Transverse colon (tissue), 4 donors: ENCODE results near the gene KIAA1143. TPM values are rescaled to one million over a fixed set of nuclear protein-coding genes. Genes with fewer than 3 reads are reported as not detected.

Source experiments
- DNase-seq: peaks from one replicate; pipeline ENCODE4 v3.0.0-alpha.2; 2019
- H3K27ac ChIP-seq, 4 donors: fragments of 200-600 bp; sonication (generic); 2 replicates each; pipeline ENCODE4 v1.5.1; 2016 to 2018; ENCODE audit warnings: inconsistent platforms in 4 of 4
- H3K27me3 ChIP-seq: fragments of 200-600 bp; sonication (generic); 2 replicates; pipeline ENCODE4 v1.5.1; 2017; ENCODE audit warnings: inconsistent platforms
- H3K36me3 ChIP-seq, 4 donors: fragments of 200-600 bp; sonication (generic); 2 replicates each; pipeline ENCODE4 v1.5.1; 2017 to 2019; ENCODE audit warnings: inconsistent platforms in 4 of 4
- H3K4me1 ChIP-seq, 4 donors: fragments of 200-600 bp; sonication (generic); 2 replicates each; pipeline ENCODE4 v1.5.1; 2017 to 2020; ENCODE audit warnings: inconsistent platforms in 4 of 4
- H3K4me3 ChIP-seq, 4 donors: fragments of 200-600 bp; sonication (generic); 1 replicate in 1 of 4; 2 replicates in 3 of 4; pipeline versions ENCODE4 v1.5.1 to v1.6.1; 2017 to 2019; ENCODE audit warnings: inconsistent platforms in 4 of 4
- H3K9me3 ChIP-seq, 2 donors: fragments of 200-600 bp; sonication (generic); 2 replicates each; pipeline ENCODE4 v1.5.1; 2017 to 2019; ENCODE audit warnings: inconsistent platforms in 2 of 2
- CTCF ChIP-seq, 5 experiments: fragments of 200-600 bp in 3 of 5; fragments of 450-650 bp in 2 of 5; sonication (generic) in 3 of 5; IDR thresholded peaks; 1 replicate in 2 of 5; 2 replicates in 3 of 5; pipeline ENCODE4 v1.5.1; 2016 to 2017; ENCODE audit warnings: antibody characterized with exemption in 5 of 5, inconsistent platforms in 3 of 5, mild to moderate bottlenecking in 2 of 5, moderate library complexity in 1 of 5
- EP300 ChIP-seq: sonication (generic); formaldehyde crosslinking; IDR thresholded peaks from one replicate; pipeline ENCODE4 v1.6.1; 2017; ENCODE audit warnings: antibody characterized with exemption, low read depth
- POLR2A ChIP-seq: fragments of 450-650 bp; IDR thresholded peaks from one replicate; pipeline ENCODE4 v1.6.1; 2016; ENCODE audit warnings: antibody characterized with exemption, mild to moderate bottlenecking, moderate library complexity
- POLR2AphosphoS5 ChIP-seq, 3 donors: sonication (generic); formaldehyde crosslinking; IDR thresholded peaks; one replicate each; pipeline ENCODE4 v1.6.1; 2016; ENCODE audit warnings: antibody characterized with exemption in 3 of 3
- WGBS, 2 donors: methylation state at CpG; one replicate each; pipeline ENCODE4 v1.1.5; 2018; ENCODE audit warnings: low coverage in 1 of 2; 5-methylcytosine and 5-hydroxymethylcytosine counted together
- in situ Hi-C, 4 donors: fragments of 200-750 bp; cut with MboI; loops; one replicate each; pipeline versions ENCODE4 v1.15.0 to v1.15.1; 2017; ENCODE audit warnings: low sequenced_read_pairs in 3 of 4, low pct_ligation_motif_present in 1 of 4, low pct_unique_long_range_greater_than_20kb in 1 of 4
- intact Hi-C: fragments of 100-400 bp; cut with DNase I; formaldehyde crosslinking; loops from one replicate; pipeline ENCODE4 v1.15.1; 2023; ENCODE audit warnings: low total_unique reads
- total RNA-seq, 4 donors: library from RNA; depleted of rRNA; stranded (reverse); fragments of >200 nt; gene quantifications; one replicate each; pipeline ENCODE4 v1.1.0, GENCODE V29; 2016

The KIAA1143 gene
- total RNA-seq, 4 donors from 2014 or later, result 5.6 to 18.3 (median 13.7) TPM

GRCh38 chr3:44721231-44722102 is 40.0 kb downstream of the KIAA1143 start:
- Histone ChIP-seq H3K27ac (no peak overlapping the region), H3K4me1 (no peaks in the 10 kb centered on the region), H3K27me3 (no peaks in the 10 kb centered on the region), H3K4me3 (no peak overlapping the region), H3K36me3 (peaks cover 2 to 55% (median 19%) of the 10 kb centered on the region in 4 donors), H3K9me3 (peaks cover 81 to 94% of the 10 kb centered on the region in 2 donors)
- in situ Hi-C loops, result no loop called here
- TF ChIP-seq CTCF (IDR thresholded peaks at IDR 0.05) (no peak), POLR2AphosphoS5 (IDR thresholded peaks at IDR 0.05) (no peak), POLR2A (no peak), EP300 (no peak)
- WGBS, 2 donors, result 93 to 96% methylated on average over 10 of the region's 10 CpGs
- no peak for DNase-seq
- intact Hi-C loops, result loop anchor here (5.0 kb wide), 1 partner anchor 1031 kb away; no protein-coding TSS in a partner anchor

- Histone ChIP-seq H3K9me3 (peaks cover 24 to 36% of the 10 kb centered on the region in 2 donors), H3K27ac (peak within 1 kb of the TSS; percentile 47 to 74 (median 72)), H3K27me3 (peaks cover 4% of the 10 kb centered on the region), H3K4me1 (peaks cover 0 to 8% (median 4%) of the 10 kb centered on the region in 4 donors), H3K4me3 (peak within 1 kb of the TSS; percentile 48 to 91 (median 63)), H3K36me3 (peaks cover 0 to 8% (median 1%) of the 10 kb centered on the region in 4 donors)
- intact Hi-C loops, result no loop called here
- WGBS, 2 donors, result 3% methylated on average over 32 of the region's 36 CpGs; no CpG with 5 or more reads in 1 of the 2 donors
- peak; percentile 86 for DNase-seq
- in situ Hi-C loops, result no loop called here
- TF ChIP-seq POLR2A, result no peak
- peak in 2 of 3 donors; percentile 41 to 57 for TF ChIP-seq POLR2AphosphoS5 (IDR thresholded peaks at IDR 0.05)
- no peak for TF ChIP-seq EP300
- TF ChIP-seq CTCF (IDR thresholded peaks at IDR 0.05), result peak; percentile 35 to 70 (median 42)
Measured at GRCh38 chr3:44712455-44713075, 48.9 kb downstream of the KIAA1143 start, which contains the start of gene ZNF502. ZNF502 (plus strand) TSS chr3:44712660; CDS start chr3:44720262, 7,602 bp downstream.

Other genes starting within 250 kb of the KIAA1143 start
- 1 to 10 TPM in 2 of 4 donors, under 1 TPM in 2; 0.37 to 3.2 (median 1.0) TPM for gene ZKSCAN7, start 206.4 kb downstream of the KIAA1143 start, total RNA-seq
- gene ZNF660, start 176.7 kb downstream of the KIAA1143 start, total RNA-seq, result 1 to 10 TPM in 1 of 4 donors, under 1 TPM in 2, not detected in 1; 0.55 to 2.2 (median 0.79) TPM
- 10 to 100 TPM in 3 of 4 donors, 1 to 10 TPM in 1; 8.2 to 19.8 (median 12.4) TPM for gene ZNF197, start 136.6 kb downstream of the KIAA1143 start, total RNA-seq
- 1 to 10 TPM in 2 of 4 donors, under 1 TPM in 1, not detected in 1; 1.00 to 6.8 (median 5.9) TPM for gene ZNF35, start 112.9 kb downstream of the KIAA1143 start, total RNA-seq
- 10 to 100 TPM in 1 of 4 donors, 1 to 10 TPM in 3; 1.4 to 13.7 (median 4.7) TPM for gene ZNF502, start 49.0 kb downstream of the KIAA1143 start, total RNA-seq
- gene ZNF501, start 32.0 kb downstream of the KIAA1143 start, total RNA-seq, result 1 to 10 TPM in 3 of 4 donors, not detected in 1; 1.1 to 4.8 (median 2.6) TPM
- 10 to 100 TPM in 1 of 4 donors, under 1 TPM in 2, not detected in 1; 0.95 to 11.5 (median 0.96) TPM for gene KIF15, start 175 bp upstream of the KIAA1143 start, total RNA-seq
- 10 to 100 TPM in 3 of 4 donors, not detected in 1; 10.0 to 13.7 (median 12.3) TPM for gene TMEM42, start 100.3 kb upstream of the KIAA1143 start, total RNA-seq
- not detected for gene TGM4, start 113.0 kb upstream of the KIAA1143 start, total RNA-seq
- gene ZDHHC3, start 214.6 kb upstream of the KIAA1143 start, total RNA-seq, result 100 to 1,000 TPM; 142 to 258 (median 170) TPM
- gene EXOSC7, start 214.6 kb upstream of the KIAA1143 start, total RNA-seq, result 10 to 100 TPM; 20.3 to 46.4 (median 38.8) TPM